Pancreas (tissue), 10 donors: ENCODE measurements around the gene TRIML2. TPM values are rescaled to one million over a fixed set of nuclear protein-coding genes. Genes with fewer than 3 reads are reported as not detected.

ENCODE experiments used
- ATAC-seq, 4 donors: fragments of 200-7000 bp; cut with Tn5 transposase; one replicate each; pipeline versions ENCODE4 v1.8.0 to v1.9.1; 2020; ENCODE audit warnings: mild to moderate bottlenecking in 4 of 4, moderate library complexity in 4 of 4
- DNase-seq, 6 donors: peaks; one replicate each; pipeline ENCODE4 v3.0.0-alpha.2; 2020
- FAIRE-seq: peaks from 2 replicates; lab custom pipeline; 2012; peaks lifted over from hg19 to GRCh38; lab: Jason Lieb, UNC
- H3K27ac ChIP-seq, 4 donors: fragments of 200-600 bp; sonication (generic); 1 replicate in 3 of 4; 2 replicates in 1 of 4; pipeline versions ENCODE4 v1.5.0 to v1.8.0; 2020
- H3K27me3 ChIP-seq, 4 donors: fragments of 200-600 bp; one replicate each; pipeline ENCODE4 v1.8.0; 2021
- H3K36me3 ChIP-seq, 3 donors: fragments of 200-600 bp; sonication (generic) in 1 of 3; one replicate each; pipeline versions ENCODE4 v1.5.0 to v1.8.0; 2020 to 2021
- H3K4me1 ChIP-seq, 3 donors: fragments of 200-600 bp; one replicate each; pipeline ENCODE4 v1.8.0; 2021
- H3K4me3 ChIP-seq, 4 donors: fragments of 200-600 bp; sonication (generic) in 2 of 4; one replicate each; pipeline versions ENCODE4 v1.5.0 to v1.8.0; 2020 to 2021
- H3K9me3 ChIP-seq, 4 donors: fragments of 200-600 bp; one replicate each; pipeline ENCODE4 v1.8.0; 2021
- CTCF ChIP-seq, 4 donors: fragments of 200-600 bp; sonication (generic) in 3 of 4; IDR thresholded peaks; one replicate each; pipeline versions ENCODE4 v1.5.0 to v1.8.0; 2021; ENCODE audit warnings: antibody characterized with exemption in 4 of 4
- WGBS, 2 donors: extraction: QIAGEN DNeasy Blood & Tissue Kit; methylation state at CpG; one replicate each; pipeline ENCODE4 v1.1.7; 2013; 5-methylcytosine and 5-hydroxymethylcytosine counted together
- intact Hi-C, 3 donors: fragments of 100-400 bp; cut with DNase I; formaldehyde crosslinking; loops; one replicate each; pipeline versions ENCODE4 v1.11.1 to v1.14.2; 2022
- polyA plus RNA-seq, 2 donors: library from polyadenylated mRNA; stranded (reverse); fragments of 200-250 nt; gene quantifications; one replicate each; pipeline ENCODE4 v1.2.3, GENCODE V29; 2013
- total RNA-seq, 6 donors: library from RNA; stranded (reverse); fragmentation: NEBNext Ultra II Directional in 4 of 6; extraction: Animal tissue kit (Norgen Biotek cat#: 25700) in 4 of 6; gene quantifications; one replicate each; pipeline versions ENCODE4 v1.2.1 to v1.2.4, GENCODE V29; 2021 to 2023
- donor health status: healthy with polysubstance abuse.
- donor health status: DM: no; HTN: no; CAD: no; lungs with moderate emphysema.
- donor health status: DM: no; HTN: no; CAD: no.
- donor health status: control.
- donor health status: control.
- donor health status: Bipolar disorder and iron deficiency.
- donor health status: DM: yes; HTN: yes; CAD: no.
- donor health status: DM: no; HTN: no; CAD: no.
- donor health status: DM: no; HTN: no; CAD: no.
- donor health status: DM: yes; HTN: yes; CAD: no.

Gene TRIML2
- total and polyA plus RNA-seq, 8 donors = not detected

DNA sequence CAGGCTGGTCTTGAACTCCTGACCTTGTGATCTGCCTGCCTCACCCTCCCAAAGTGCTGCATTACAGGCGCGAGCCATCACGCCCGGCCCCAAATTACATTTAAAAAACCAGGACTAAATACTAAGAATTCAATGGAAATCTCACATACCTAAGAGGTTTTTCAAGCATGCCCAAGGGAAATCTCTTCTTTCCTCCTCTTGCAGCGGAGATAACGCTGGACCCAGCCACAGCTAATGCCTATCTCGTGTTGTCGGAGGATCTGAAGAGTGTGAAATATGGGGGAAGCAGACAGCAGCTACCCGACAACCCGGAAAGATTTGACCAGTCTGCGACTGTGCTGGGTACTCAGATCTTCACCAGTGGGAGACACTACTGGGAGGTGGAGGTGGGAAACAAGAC is 37.2 kb upstream of the TRIML2 start:
- Histone ChIP-seq H3K27me3 (no peaks in the 10 kb centered on the region), H3K36me3 (no peaks in the 10 kb centered on the region), H3K27ac (no peak overlapping the region), H3K4me3 (no peak overlapping the region), H3K9me3 (no peaks in the 10 kb centered on the region), H3K4me1 (no peaks in the 10 kb centered on the region)
- ATAC-seq = no peak
- intact Hi-C loops = no loop called here
- 69 to 83% methylated on average over 11 of the region's 11 CpGs for WGBS, 2 donors
- DNase-seq = no peak
- FAIRE-seq = no peak
- no peak for TF ChIP-seq CTCF (IDR thresholded peaks at IDR 0.05)

- Histone ChIP-seq H3K27ac (no peak overlapping the region), H3K27me3 (no peaks in the 10 kb centered on the region), H3K9me3 (no peaks in the 10 kb centered on the region), H3K36me3 (no peaks in the 10 kb centered on the region), H3K4me3 (no peak overlapping the region), H3K4me1 (no peaks in the 10 kb centered on the region)
- no peak for TF ChIP-seq CTCF (IDR thresholded peaks at IDR 0.05)
- ATAC-seq (no peak), DNase-seq (no peak), FAIRE-seq (no peak)
- intact Hi-C loops = no loop called here
- WGBS, 2 donors = 75 to 79% methylated on average over 10 of the region's 10 CpGs
These were observed 36.2 kb upstream of the TRIML2 start for GRCh38 chr4:188145601-188146000.

DNA sequence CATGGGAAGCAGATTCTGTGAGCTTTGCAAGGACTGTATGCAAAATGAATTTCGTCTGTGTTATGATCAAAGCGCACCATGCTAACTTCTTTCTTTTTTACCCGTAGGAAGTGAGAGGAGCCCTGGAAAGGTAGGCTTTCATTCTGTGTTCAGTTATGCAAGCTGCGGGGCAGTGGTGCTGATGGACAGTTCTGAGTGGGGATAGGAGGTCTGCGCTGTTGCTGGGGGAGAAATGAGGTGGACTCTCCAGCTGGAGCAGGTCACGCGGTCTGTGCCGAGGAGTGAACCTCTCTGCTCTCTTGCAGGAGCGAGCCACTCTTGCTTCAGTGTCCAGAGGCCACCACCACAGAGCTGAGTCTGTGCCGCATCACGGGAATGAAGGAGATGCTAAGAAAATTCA is 34.3 kb upstream of the TRIML2 start:
- no peak for TF ChIP-seq CTCF (IDR thresholded peaks at IDR 0.05)
- no peaks in the 10 kb centered on the region for H3K9me3 ChIP-seq
- intact Hi-C loops = no loop called here
- DNase-seq (no peak), FAIRE-seq (no peak), ATAC-seq (no peak)
- H3K4me1 ChIP-seq = no peaks in the 10 kb centered on the region
- H3K27me3 ChIP-seq = no peaks in the 10 kb centered on the region
- no peaks in the 10 kb centered on the region for H3K36me3 ChIP-seq
- H3K4me3 ChIP-seq = no peak overlapping the region
- H3K27ac ChIP-seq = no peak overlapping the region
- 41% methylated on average over 11 of the region's 11 CpGs for WGBS, 2 donors

DNA sequence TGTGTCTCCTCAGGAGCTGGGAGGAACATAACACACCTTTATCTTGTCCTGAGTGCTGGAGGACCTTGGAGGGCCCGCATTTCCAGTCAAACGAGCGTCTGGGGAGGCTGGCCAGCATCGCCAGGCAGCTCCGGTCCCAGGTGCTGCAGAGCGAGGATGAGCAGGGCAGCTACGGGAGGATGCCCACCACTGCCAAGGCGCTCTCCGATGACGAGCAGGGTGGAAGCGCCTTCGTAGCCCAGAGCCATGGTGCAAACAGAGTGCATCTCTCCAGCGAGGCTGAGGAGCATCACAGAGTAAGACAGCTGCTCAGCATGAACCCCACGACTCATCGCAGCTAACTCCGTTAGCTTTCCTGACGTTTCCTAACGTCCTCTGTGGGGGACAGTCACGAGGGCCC is 30.3 kb upstream of the TRIML2 start:
- no peak overlapping the region for H3K27ac ChIP-seq
- no peak for TF ChIP-seq CTCF (IDR thresholded peaks at IDR 0.05)
- H3K27me3 ChIP-seq = no peaks in the 10 kb centered on the region
- DNase-seq (no peak), ATAC-seq (no peak), FAIRE-seq (no peak)
- no peaks in the 10 kb centered on the region for H3K36me3 ChIP-seq
- intact Hi-C loops = no loop called here
- H3K9me3 ChIP-seq = no peaks in the 10 kb centered on the region
- no peak overlapping the region for H3K4me3 ChIP-seq
- no peaks in the 10 kb centered on the region for H3K4me1 ChIP-seq
- WGBS, 2 donors = 73 to 80% methylated on average over 19 of the region's 19 CpGs

DNA sequence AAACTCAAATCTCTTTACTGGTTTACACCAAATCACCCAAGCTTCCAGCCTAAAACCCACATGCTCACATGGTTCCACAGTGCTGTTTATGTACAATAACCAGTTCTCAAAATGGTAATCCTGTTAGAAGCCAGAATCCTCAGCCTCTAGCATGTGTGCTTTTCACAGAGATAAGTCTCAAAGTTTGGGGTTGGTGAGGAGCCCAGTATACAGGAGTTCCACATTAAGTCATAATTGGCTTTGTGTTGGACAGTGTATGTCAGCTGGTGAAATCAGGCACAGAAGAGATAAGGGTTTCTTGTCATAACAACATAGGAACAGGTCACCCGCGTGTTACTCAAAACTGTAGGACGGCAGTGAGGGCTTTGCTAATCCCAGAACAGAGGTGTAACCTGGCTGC is 29.7 kb upstream of the TRIML2 start, which contains the start of gene TRIML1:
TSS of gene TRIML1 (plus strand) at position 301 of the 400 bp plus-strand sequence. CDS start 118 bp downstream, outside the sequence.
- Histone ChIP-seq H3K4me1 (no peaks in the 10 kb centered on the region), H3K9me3 (no peaks in the 10 kb centered on the region), H3K27me3 (no peaks in the 10 kb centered on the region), H3K36me3 (no peaks in the 10 kb centered on the region), H3K27ac (no peak within 1 kb of the TSS), H3K4me3 (no peak within 1 kb of the TSS)
- no peak for FAIRE-seq
- no peak for DNase-seq
- ATAC-seq = no peak
- TF ChIP-seq CTCF (IDR thresholded peaks at IDR 0.05) = no peak
- 70 to 77% methylated on average over 3 of the region's 3 CpGs for WGBS, 2 donors
- intact Hi-C loops = no loop called here
